Measurements from ENCODE around the gene ARHGAP31. TPM values are rescaled to one million over a fixed set of nuclear protein-coding genes. Genes with fewer than 3 reads are reported as not detected.

ARHGAP31 gene
- total RNA-seq, 4 donors from 2014 or later = 40.5 to 46.5 (median 44.4) TPM

DNA sequence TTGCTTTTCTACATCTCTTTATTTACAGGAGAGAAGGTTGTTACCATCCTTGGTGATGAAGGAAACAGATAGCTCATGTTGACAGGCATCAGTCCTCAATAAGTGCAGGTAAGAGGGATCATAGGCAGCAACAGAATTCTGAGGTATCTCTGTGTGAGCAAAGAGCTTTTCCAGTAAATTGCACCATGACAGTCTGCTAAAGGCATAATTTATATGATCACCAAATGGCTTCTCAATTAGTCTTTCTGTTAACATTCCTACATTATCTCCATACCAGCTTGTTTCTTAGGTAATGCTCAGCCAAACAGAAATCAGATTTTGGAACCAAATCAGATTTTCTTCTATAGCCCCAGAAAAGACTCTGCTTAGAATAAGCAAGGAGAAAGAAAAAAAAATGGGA, 3.6 kb upstream of the ARHGAP31 start:
- no peak overlapping the region for H3K27ac ChIP-seq
- H3K4me3 ChIP-seq = no peak overlapping the region
- no peak for TF ChIP-seq POLR2A (IDR thresholded peaks at IDR 0.05)
- TF ChIP-seq, protein P1, sequence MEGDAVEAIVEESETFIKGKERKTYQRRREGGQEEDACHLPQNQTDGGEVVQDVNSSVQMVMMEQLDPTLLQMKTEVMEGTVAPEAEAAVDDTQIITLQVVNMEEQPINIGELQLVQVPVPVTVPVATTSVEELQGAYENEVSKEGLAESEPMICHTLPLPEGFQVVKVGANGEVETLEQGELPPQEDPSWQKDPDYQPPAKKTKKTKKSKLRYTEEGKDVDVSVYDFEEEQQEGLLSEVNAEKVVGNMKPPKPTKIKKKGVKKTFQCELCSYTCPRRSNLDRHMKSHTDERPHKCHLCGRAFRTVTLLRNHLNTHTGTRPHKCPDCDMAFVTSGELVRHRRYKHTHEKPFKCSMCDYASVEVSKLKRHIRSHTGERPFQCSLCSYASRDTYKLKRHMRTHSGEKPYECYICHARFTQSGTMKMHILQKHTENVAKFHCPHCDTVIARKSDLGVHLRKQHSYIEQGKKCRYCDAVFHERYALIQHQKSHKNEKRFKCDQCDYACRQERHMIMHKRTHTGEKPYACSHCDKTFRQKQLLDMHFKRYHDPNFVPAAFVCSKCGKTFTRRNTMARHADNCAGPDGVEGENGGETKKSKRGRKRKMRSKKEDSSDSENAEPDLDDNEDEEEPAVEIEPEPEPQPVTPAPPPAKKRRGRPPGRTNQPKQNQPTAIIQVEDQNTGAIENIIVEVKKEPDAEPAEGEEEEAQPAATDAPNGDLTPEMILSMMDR (IDR thresholded peaks at IDR 0.05) = no peak
- TF ChIP-seq EP300 (IDR thresholded peaks at IDR 0.05) = no peak
- peaks cover 0 to 15% (median 9%) of the 10 kb centered on the region in 4 donors for H3K4me1 ChIP-seq
- H3K9me3 ChIP-seq = peaks cover 0 to 15% (median 4%) of the 10 kb centered on the region in 4 donors
- no peaks in the 10 kb centered on the region for H3K27me3 ChIP-seq
- H3K36me3 ChIP-seq = no peaks in the 10 kb centered on the region
- no peak for DNase-seq (ENCODE audit: low spot score in 2 of 2)

DNA sequence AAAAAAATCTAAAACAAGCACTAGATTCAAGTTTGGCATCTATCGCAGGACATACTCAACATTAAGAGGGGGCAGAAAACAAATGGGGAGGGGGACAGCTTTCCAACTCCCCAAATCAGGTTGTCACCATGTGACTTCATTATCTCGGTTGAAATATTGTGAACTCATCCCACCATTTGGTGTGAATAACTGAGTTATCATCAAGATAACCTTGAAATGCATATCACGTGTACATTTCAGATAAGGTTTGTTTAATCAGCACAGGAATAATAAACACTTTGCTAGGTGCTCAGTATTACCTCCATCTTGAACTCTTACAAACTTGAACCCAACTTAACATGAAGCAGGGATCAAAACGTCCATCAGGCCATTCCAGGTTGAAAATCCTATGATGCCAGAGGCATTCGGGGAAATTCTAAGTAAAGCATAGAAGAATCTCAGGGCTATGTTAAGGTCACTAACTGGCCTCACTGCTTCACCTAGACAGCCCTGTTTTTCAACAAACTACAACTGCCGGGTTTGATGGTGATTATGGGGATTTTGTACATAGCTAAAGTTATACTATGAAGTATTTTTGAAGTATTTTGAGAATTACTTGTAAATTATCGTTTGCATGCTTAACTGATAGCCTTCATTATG, 3.0 kb upstream of the ARHGAP31 start:
- WGBS, 2 donors = 86 to 92% methylated on average over 7 of the region's 7 CpGs
- Histone ChIP-seq H3K4me3 (no peak overlapping the region), H3K36me3 (no peaks in the 10 kb centered on the region), H3K4me1 (peaks cover 0 to 19% (median 11%) of the 10 kb centered on the region in 4 donors), H3K9me3 (peaks cover 0 to 15% (median 4%) of the 10 kb centered on the region in 4 donors), H3K27me3 (no peaks in the 10 kb centered on the region), H3K27ac (no peak overlapping the region)
- no peak for DNase-seq (ENCODE audit: low spot score in 2 of 2)
- no peak for TF ChIP-seq POLR2A (IDR thresholded peaks at IDR 0.05)
- TF ChIP-seq, protein P1 (IDR thresholded peaks at IDR 0.05) = no peak
- no peak for TF ChIP-seq EP300 (IDR thresholded peaks at IDR 0.05)

DNA sequence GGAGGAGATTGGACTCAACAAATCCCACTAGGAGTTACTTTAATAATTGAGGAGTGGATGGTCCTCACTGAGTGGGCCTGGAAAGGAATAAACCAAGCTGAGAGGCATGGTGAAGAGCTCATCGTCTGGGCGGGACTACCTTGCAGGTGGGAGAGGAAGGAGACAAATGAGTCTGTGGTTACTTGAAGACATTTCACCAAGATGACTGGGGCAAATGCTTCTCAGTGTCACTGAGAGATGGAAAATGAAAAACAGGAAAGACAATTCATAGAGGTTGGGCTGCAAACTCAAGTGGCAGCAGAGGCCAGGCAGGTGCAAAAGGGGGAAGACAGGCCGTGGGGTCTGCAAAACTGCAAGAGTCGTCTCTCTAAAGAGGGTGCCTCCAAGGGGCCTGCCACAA, 1.5 kb upstream of the ARHGAP31 start:
- TF ChIP-seq EP300 (IDR thresholded peaks at IDR 0.05) (no peak), POLR2A (IDR thresholded peaks at IDR 0.05) (no peak)
- TF ChIP-seq, protein P1 (IDR thresholded peaks at IDR 0.05) = no peak
- Histone ChIP-seq H3K36me3 (peaks cover 0 to 4% (median 0%) of the 10 kb centered on the region in 3 donors), H3K27me3 (no peaks in the 10 kb centered on the region), H3K9me3 (peaks cover 0 to 4% (median 1%) of the 10 kb centered on the region in 4 donors), H3K27ac (peak overlapping the region in 3 of 4 donors; percentile 96 to 98 (median 98)), H3K4me1 (peaks cover 0 to 34% (median 25%) of the 10 kb centered on the region in 4 donors), H3K4me3 (no peak overlapping the region)
- WGBS, 2 donors = 86 to 91% methylated on average over 4 of the region's 4 CpGs
- no peak for DNase-seq (ENCODE audit: low spot score in 2 of 2)

DNA sequence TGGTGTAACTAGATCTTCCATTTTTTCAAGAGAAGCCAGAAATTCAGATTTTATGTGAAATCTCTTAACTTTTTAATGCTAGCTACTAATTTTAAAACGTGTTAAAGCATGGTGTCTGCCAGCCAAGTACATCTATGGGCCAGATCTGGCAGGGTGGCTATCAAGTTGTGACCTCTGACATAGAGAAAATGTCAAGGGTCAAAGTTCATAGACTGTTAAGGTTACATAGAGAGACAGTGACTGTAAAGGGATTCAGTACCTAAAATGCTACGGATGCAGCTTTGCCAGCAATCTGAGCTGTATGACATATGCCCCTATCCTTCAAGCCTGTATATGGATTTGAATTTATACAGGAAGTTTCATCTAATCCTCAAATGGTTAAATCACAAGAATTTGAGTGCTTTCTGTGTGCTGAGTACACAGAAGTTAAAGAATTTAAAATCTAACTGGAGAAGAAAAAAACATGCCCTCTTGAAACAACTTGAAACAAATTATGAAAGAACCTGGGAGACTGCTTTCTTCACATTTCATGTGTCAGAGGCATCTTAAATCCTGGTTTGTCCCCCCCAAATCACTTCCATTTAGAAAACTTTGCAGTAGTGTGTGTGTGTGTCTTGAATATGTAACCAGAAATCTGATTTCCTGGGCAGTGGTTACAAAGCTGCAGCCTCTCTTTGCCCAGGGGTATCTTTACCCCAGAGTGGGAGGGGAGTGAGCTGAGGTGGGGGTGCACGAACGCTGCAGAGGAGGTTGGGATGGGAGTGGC, 895 bp upstream of the ARHGAP31 start:
- Histone ChIP-seq H3K4me3 (peak overlapping the region; percentile 56 to 85 (median 81)), H3K9me3 (no peaks in the 10 kb centered on the region), H3K27me3 (no peaks in the 10 kb centered on the region), H3K36me3 (peaks cover 0 to 10% (median 0%) of the 10 kb centered on the region in 3 donors), H3K27ac (peak overlapping the region; percentile 65 to 98 (median 97)), H3K4me1 (peaks cover 0 to 40% (median 26%) of the 10 kb centered on the region in 4 donors)
- no peak for TF ChIP-seq POLR2A (IDR thresholded peaks at IDR 0.05)
- TF ChIP-seq, protein P1 (IDR thresholded peaks at IDR 0.05) = no peak
- TF ChIP-seq EP300 (IDR thresholded peaks at IDR 0.05) = no peak
- DNase-seq (ENCODE audit: low spot score in 2 of 2) = no peak
- 14% methylated on average over 4 of the region's 4 CpGs for WGBS, 2 donors

Measured in tibial nerve (tissue), 4 donors.